GM18526 (cell line): ENCODE results near the gene HNRNPF.

Experiments used
- POLR2A ChIP-seq: IDR thresholded peaks from 3 replicates; pipeline ENCODE4 v1.6.1; 2011; ENCODE audit not compliant: insufficient read length; ENCODE audit errors: extremely low read depth

The HNRNPF gene

GRCh38 chr10:43389867-43390266 lies 19.1 kb downstream of the HNRNPF start:
- no peak for TF ChIP-seq POLR2A

DNA sequence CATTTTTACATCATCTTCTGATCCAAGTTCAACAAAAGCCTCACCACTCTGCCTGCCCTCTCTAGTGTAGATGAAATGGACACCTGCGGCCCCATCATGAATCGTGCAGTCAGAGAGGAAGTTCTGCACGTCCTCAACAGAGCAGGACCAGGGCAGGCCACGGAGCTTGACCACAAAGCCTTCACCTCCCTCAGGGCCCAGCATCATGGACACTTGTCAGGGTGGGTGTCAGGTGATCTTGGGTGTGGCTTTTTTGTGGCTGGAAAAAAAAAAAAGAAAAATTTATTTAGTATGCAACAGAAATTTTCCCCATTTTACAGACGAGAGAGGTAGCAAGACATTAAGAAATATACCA lies 21.3 kb downstream of the HNRNPF start:
- TF ChIP-seq POLR2A: no peak

DNA sequence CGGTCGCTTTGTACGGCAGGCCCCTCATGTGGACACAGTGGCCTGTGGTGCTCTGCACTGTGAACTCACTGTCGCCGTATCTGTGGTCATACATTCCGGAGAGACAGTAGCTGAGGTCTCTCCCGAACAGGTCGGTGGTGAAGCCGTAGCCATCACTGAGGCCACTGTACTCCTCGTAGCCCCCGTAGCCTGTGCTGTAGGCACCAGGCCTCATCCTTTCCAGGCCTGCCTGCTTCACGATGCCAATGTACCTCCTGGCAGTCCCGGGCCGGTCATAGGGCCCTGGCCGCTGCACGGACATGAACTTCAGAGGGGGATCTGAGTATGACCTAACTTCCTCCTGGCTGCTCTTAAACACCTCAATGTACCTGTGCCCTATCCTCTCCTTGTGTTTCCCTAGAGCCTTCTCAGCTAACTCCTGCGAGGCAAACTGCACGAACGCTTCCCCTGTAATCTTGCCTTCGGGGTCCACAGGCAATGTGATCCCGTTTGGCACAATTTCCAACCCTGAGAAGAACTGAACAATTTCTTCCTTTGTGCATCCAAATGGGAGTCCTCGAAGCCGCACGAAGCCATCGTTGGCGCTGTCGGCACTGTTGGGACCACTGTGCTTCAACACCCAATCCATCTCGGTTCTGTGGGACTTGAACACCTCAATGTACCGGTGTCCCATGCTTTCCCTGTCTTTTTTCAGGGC lies 21.9 kb downstream of the HNRNPF start:
- TF ChIP-seq POLR2A: no peak

GRCh38 chr10:43386549-43386948 lies 22.4 kb downstream of the HNRNPF start:
- no peak for TF ChIP-seq POLR2A

DNA sequence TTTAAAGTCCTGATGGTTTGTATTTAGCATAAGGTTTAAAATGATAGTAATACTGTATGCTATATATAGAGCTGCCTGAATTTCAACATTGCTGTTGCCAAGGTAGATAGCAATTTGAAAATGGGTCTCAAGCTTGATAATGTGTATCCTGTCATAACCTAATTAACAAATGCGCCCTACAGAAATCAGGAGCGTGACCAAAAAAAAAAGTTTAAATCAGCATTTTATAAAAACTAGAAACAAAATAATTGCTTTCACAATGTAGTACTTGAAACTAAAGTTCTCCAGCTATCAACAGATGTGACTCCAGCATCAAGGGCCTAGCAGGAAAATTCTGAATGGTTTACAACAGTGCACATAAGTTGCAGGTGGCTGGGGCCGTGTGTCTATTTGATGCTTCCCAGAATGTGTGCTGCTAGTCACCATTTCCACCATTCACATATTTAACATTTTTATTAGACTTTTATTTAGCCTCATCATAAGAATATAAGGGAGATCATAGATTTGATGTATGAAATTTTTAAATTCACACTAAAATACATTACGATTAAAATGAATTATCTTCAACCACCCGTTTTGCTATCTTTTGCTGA lies 23.5 kb downstream of the HNRNPF start:
- TF ChIP-seq POLR2A: no peak

DNA sequence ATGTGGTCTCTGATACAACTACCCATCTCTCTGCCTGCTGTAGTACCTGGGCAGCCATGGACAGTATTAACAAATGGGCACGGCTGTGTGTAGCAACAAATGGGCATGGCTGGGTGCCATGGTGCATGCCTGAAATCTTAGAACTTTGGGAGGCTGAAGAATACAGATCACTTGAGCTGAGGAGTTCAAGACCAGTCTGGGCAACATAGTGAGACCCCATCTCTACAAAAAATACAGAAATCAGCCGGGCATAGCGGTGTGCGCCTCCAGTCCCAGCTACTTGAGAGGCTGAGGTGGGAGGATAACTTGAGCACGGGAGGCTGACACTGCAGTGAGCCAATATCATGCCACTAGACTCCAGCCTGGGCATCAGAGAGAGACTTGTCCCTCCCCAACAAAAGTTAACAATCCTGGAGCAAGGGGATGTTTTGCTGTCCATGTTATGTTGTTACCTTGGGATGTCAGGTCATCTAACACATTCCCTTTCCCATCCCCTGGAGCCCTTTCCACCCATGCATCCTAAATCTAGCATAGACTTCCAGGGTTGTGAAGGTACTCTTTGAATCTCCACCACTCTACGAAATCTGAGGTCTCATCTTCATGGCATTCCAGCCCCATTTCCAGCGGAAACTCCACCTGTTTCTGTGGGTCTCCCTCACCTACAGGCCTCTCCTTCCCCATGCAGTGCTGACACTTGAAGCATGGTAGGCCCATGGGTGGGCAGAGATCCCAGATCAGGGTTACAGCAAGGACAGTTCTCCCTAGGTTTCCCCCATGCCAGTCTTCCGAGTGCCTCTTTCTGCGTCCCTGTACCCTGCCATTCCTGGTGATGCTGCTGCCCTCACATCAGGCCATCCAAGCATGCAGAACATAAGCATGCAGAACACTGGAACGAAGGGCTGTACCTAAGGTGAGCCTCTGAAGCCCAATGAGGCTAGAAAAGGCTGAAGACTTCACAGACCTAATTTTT lies 24.4 kb downstream of the HNRNPF start:
- TF ChIP-seq POLR2A: no peak

GRCh38 chr10:43383204-43383971 lies 25.6 kb downstream of the HNRNPF start:
- no peak for TF ChIP-seq POLR2A

DNA sequence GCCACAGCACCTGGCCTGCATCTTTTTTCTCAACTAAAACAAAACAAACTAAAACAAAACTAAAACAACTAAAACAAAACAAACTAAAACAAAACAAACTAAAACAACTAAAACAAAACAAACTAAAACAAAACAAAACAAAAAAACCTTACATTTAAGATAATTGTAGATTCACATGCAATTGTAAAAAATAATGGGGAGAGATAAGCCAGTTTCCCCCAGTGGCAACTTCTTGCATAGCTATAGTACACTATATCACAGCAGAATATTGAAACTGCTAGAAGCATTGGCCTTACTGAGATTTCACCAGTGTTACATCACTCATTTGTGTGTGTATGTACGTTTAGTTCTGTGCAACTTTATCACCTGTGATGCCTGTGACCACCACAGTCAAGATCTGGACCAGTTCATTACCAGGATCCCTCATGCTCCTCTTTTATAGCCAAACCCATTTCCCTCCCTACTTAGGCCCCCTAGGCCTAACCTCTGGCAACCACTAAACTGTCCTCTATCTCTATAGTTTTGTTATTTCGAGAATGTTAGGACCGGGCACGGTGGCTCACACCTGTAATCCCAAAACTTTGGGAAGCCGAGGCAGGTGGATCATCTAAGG lies 28.3 kb downstream of the HNRNPF start:
- no peak for TF ChIP-seq POLR2A

DNA sequence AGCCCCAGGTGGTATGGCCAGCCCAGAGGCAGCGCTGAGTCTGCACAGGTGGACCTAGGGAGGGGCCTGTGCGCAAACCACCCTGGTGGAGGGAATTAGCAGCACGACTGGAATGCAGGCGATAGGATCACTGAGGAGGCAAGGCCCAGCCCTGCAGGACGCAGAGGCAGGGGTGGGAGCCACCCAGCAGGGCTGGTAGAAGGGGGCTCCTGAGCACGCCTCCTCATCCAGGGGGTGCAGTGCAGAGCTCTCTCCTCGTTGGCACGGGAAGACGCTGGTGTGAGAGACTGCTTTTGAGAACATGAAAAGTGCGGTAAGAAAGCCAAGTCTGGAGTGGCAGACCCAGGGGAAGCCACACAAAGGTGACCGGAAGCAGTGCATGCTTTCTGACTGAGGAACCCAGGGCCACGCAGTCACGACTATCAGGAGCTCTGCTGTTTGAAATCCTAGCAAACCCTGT lies 31.5 kb downstream of the HNRNPF start:
- TF ChIP-seq POLR2A: no peak

DNA sequence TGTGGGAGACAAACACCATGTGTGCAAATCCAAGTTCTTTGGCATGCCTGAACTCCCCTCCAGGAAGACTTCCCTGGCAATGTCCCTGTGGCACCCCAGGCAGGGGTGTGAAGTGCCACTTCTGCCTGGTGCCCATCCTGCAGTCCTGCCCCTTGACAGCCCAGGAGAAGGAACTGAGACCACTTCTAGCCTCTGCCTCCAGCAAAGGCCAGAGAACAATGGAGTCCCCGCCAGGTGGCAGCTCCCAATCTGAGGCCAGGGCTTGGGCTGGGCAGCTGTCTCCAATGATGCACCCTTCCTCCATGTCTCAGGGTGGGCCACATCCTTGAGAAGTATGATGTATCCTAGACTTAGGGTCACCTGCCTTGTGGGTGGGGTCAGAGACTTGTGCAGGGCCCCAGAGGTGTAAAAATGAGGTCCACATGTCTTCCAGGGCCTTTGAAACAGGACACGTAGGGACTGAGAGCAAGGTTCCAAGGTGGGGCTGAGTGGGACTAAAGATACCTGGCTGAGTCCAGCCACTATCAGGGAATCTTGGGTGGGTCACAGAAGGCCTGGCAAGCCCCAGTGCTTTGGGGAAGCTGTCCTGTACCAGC lies 32.1 kb downstream of the HNRNPF start:
- TF ChIP-seq POLR2A: no peak

DNA sequence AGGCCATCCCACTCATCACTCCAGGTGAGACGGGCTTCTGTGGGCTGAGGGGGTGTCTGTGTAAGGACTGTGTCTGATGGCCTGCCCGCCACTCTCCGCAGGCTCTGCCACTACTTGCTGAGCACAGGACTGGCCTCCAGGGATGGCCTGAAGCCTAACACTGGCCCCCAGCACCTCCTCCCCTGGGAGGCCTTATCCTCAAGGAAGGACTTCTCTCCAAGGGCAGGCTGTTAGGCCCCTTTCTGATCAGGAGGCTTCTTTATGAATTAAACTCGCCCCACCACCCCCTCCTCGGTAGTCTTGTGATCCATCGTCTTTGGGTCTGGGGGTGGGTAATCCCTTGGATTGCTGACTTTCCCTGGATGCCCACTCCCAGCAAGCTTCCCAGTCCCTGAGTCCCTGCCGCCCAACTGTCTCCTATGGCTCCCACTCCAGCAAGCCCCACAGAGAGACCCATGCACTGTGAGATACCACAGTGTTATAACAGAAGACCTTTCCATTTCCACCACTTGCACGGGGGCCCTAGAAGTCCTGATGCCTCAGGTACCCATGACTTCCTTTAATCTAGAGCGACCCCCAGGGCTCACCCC lies 32.8 kb downstream of the HNRNPF start:
- TF ChIP-seq POLR2A: no peak

GRCh38 chr10:43375401-43376020 lies 33.5 kb downstream of the HNRNPF start:
- no peak for TF ChIP-seq POLR2A

GRCh38 chr10:43374194-43374593 lies 34.8 kb downstream of the HNRNPF start:
- no peak for TF ChIP-seq POLR2A

DNA sequence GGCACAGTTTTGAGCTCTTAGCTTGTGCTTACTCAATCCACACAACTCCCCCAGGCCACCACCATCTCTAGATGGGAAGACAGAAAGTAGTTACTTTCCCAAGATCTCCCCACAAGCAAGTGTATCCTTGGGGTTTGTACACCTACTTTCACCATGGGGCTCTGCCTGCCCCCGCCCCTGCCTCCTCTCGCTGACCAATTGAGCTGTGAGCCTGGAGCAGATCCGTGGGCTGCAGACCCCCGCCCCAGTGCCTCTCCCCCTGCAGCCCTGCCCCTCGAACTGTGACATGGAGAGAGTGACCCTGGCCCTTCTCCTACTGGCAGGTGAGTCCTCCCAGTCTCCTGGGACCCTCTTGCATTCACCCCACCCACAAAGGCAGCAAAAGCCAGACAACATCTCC lies 35.5 kb downstream of the HNRNPF start:
- TF ChIP-seq POLR2A: no peak

- no peak for TF ChIP-seq POLR2A
Measured at GRCh38 chr10:43372765-43373361, 36.1 kb downstream of the HNRNPF start.
